Tibial nerve (tissue), 4 donors: ENCODE results near the gene RSRP1.

Source experiments
- CTCF ChIP-seq, 5 experiments: fragments of 200-600 bp in 3 of 5; fragments of 450-650 bp in 2 of 5; sonication (generic) in 3 of 5; IDR thresholded peaks; one replicate each; pipeline ENCODE4 v1.5.1; 2016 to 2019; ENCODE audit warnings: antibody characterized with exemption in 5 of 5, mild to moderate bottlenecking in 3 of 5, moderate library complexity in 2 of 5
- EP300 ChIP-seq, 2 donors: sonication (generic); formaldehyde crosslinking; IDR thresholded peaks; one replicate each; pipeline ENCODE4 v1.6.1; 2017; ENCODE audit warnings: antibody characterized with exemption in 2 of 2, mild to moderate bottlenecking in 1 of 2

GRCh38 chr1:25217015-25217414 lies 30.2 kb downstream of the RSRP1 start:
- TF ChIP-seq EP300 (IDR thresholded peaks at IDR 0.05) (no peak), CTCF (IDR thresholded peaks at IDR 0.05) (no peak)
